ENCODE data around the gene NOS1.

DNA sequence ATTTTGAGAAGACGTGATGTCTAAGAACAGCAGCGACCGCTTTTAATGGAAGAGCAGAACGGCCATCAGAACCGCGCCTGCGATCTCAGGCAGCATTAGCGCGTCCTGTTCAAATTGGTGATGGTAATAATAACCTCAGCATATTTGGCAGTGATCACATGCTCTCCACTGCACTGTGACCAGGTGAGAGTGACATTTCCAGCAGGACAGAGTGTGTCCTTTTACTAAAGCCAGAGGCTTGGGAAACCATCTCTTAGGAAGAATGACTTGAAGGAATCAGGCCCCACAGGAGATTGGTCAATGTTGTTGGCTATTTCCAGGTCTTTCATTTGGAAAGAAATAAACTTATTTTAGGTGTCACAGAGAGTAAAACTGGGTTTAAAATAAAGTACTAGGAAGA lies 119.7 kb downstream of the NOS1 start:
- TF ChIP-seq, protein P1, sequence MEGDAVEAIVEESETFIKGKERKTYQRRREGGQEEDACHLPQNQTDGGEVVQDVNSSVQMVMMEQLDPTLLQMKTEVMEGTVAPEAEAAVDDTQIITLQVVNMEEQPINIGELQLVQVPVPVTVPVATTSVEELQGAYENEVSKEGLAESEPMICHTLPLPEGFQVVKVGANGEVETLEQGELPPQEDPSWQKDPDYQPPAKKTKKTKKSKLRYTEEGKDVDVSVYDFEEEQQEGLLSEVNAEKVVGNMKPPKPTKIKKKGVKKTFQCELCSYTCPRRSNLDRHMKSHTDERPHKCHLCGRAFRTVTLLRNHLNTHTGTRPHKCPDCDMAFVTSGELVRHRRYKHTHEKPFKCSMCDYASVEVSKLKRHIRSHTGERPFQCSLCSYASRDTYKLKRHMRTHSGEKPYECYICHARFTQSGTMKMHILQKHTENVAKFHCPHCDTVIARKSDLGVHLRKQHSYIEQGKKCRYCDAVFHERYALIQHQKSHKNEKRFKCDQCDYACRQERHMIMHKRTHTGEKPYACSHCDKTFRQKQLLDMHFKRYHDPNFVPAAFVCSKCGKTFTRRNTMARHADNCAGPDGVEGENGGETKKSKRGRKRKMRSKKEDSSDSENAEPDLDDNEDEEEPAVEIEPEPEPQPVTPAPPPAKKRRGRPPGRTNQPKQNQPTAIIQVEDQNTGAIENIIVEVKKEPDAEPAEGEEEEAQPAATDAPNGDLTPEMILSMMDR (IDR thresholded peaks at IDR 0.05): no peak
- TF ChIP-seq POLR2A (IDR thresholded peaks at IDR 0.05): no peak

Data from breast epithelium (tissue), 3 donors.